GM19025 (cell line): ENCODE data around the gene SLC24A3.
"Not testable (repeated sequence)": the region's sequence is repeated elsewhere in the genome, so short reads cannot be mapped to it uniquely, and the experiment has no call there.

Experiments used
- ATAC-seq: cut with Tn5 transposase; IDR thresholded peaks from one replicate; pipeline ENCODE4 v1.9.1; 2021; ENCODE audit warnings: mild to moderate bottlenecking, low read depth, moderate library complexity; ENCODE audit not compliant: unreplicated experiment

The SLC24A3 gene

DNA sequence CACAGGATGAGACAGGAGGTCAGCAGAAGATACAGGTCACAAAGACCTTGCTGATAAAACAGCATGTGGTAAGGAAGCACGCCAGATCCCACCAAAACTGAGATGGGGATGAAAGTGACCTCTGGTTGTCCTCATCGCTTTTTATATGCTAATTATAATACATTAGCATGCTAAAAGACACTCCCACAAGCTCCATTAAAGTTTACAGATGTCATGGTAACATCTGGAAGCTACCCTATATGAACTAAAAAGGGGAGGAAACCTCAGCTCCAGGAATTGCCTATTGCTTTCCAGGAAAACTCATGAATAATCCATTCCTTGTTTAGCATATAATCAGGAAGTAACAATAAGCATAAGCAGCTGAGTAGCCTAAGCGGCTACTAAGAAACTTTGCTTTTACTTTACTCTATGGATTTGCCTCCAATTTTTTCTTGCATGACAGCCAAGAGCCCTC lies 537.2 kb downstream of the SLC24A3 start:
- ATAC-seq = no peak

DNA sequence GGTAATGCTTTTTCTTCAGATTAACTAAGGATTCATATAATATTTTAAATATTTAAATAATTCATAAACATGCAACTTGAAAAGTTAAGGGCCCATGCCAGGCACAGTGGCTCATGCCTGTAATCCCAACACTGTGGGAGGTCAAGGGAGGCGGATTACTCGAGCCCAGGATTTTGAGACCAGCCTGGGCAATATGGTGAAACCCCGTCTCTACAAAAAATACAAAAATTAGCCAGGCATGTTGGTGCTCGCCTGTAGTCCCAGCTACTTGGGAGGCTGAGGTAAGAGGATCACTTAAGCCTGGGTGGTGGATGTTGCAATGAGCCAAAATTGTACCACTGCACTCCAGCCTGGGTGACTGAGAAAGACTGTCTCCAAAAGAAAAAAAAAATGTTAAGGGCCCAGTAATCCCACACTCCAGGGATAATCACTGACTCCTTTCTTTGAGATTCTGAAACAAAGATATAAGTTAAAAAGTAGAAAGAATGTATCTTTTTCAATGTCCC lies 537.7 kb downstream of the SLC24A3 start:
- no peak for ATAC-seq

- ATAC-seq = no peak
Observed at GRCh38 chr20:19750907-19751636, 538.6 kb downstream of the SLC24A3 start.

DNA sequence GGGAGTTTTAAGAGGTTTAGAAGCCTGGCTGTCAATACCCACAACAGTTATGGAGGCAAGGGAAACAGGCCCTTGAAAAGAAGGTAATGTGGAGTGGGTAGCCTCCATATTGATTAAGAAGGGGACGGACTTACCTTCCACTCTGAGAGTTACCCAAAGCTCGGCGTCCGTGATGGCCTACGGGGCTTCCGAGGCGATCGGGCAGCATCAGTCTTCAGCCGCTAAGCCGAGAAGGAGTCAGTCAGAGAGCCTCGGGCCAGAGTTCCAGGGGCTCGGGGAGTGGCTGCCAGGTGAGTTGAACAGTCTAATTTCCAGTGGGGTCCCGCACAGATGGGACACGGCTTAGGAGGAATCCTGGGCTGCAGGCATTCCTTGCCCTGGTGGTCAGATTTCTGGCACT lies 541.8 kb downstream of the SLC24A3 start:
- not testable (repeated sequence) for ATAC-seq

DNA sequence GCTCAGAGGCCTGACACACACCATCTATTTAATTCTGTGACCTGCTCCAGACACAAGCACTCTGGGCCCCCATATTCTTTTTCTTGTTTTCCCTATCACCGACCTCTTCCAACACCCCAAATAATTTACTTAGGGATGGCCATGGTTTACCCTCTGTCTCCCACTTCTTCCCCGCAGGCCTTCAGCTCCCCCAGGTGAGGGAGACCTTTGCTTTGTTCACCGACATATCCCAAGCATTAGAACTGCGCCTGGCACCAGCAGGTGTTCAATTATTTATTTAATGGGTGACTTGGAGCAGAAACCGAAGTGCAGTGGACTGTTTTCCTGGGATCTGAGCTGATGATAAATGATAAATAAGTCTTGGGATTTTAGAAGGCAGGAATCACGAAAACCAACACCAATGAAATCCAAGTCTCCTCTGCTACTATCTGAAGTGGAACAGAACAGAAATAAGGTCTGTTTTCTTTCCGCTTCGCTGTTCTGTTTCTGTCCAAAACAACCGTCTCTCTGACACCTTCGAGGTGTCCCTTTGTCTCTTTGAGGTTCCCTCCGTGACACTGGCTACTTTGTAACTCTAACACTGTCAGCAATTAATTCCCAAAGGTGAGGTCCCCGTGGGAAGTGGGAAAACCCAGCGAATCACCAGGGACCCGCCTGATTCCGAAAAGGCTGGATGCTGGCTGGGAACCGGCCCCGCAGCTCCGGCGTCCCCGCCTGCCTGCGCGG lies 544.5 kb downstream of the SLC24A3 start:
- no peak for ATAC-seq

DNA sequence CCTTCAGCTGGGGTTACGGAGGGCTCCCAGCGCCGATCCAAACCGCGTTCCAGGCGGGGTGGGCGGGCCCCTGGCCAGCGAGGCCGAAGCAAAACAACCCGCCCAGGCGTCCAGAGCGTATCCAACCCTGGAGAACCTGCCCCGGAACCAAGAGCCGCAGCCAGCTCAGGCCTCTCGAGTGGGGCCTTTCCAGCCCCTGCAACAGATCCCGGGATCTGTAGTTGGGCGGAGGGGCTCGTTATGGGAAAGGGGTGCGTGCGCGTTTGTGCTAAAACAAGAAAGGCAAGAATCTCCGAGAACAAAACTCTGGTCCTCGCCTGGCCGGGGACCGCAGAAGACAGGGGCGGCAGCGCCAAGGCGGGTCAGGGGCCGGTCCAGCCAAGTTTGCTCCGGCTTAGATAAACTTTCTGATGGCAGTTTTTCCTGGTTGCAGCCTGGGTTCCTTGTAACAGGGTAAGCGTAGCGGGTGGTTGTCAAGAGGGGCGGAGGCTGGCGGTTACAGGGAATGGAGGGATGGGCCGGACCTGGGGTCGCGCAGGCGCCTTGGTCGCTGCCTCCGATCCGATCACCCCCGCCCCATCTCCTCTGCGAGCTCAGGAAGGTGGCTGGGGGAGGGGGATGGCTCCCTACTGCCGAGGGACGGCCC lies 545.2 kb downstream of the SLC24A3 start:
- no peak for ATAC-seq

DNA sequence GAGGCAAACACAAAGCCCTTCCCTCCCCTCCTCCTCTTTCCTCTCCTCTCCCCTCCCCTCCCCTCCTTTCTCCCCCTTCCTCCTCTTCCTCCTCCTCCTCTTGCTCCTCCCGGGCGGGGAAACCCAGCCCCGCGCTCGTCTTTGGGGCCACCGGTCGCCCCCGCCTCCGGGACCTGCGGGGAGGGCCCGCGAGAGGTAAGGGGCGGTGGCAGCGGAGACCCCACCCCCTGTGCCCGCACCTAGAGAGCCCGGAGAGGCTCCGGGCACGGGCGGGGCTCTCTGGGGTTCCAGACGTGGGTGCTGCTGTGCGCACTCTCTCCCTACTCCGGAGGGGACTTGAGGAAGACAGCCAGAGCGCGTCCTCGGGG lies 545.7 kb downstream of the SLC24A3 start, which contains the start of gene RIN2:
TSS of gene RIN2 (plus strand) at position 126 of the 368 bp plus-strand sequence. CDS start 131,344 bp downstream, outside the sequence.
- ATAC-seq = no peak

- no peak for ATAC-seq
Observed at GRCh38 chr20:19758501-19759331, 546.3 kb downstream of the SLC24A3 start.

DNA sequence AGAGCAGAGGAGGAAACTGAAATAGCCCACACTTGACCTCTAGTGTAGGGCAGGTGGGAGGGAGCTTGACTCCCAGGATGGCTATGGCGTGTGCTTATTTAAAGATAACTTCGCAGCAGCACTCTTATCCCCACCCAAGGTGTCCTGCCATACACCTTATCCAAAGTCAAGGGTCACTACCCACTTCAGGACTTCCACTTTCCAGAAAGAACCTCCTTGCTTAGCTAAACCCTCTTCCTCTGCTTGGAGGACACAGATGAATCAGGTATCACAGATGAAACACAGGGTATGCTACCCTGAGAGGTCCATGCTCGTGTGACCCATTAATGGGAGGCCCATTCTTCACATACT lies 547.9 kb downstream of the SLC24A3 start:
- no peak for ATAC-seq

DNA sequence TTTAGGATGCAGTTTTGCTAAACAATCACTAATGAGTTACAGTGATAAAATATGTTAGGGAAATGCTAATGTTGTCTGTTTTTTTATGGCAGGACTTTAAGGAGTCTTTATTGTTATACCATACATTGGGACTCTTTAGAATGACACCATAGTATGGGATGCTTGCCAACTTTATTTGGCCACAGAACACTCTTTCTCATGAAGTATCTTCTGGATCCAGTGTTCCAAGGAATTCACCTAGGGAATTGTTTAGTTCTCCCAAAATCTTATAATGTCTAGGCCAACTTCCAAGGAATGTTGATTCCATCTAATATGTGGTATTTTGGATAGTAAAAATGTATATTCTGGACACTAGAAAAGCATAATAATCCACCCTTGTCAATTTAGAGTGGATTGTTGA lies 548.9 kb downstream of the SLC24A3 start:
- no peak for ATAC-seq

GRCh38 chr20:19761841-19762240 lies 549.4 kb downstream of the SLC24A3 start:
- no peak for ATAC-seq

DNA sequence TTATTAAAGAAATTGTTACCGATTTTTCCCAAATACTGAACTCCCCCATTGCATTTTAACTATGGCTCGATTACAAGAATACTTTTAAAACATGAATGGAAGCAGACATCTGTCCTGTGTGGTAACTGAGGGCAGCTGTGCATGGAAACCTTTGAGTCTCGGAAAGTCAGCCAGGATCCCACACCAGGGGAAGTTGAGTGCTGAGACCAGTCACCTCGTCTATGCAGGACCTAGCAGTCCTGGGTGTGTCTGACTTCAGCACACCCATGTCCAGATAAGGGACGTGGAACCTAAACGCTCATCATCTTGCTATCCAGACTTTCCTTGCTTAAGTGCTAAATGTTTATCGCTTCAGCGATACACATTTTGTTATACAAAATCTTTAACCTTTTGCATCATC lies 551.8 kb downstream of the SLC24A3 start:
- ATAC-seq = no peak

DNA sequence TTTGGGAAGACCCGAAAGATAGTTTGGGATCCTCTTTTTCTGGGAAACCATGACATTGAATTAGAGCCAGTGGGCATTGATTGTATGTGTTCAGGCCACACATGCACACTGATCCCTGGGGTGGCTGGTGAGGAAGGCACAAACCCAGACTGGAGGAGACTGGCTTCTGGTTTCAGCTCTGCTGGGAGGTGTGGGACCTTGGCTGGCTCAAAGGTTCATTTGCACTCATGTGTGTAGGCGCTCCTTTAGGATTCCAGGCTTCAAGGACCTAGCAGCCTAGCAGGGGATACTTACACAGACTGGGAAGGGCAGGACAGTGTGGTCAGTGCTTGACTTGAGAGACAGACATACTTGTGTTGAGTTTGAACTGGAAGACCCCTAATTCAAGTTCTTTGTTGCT lies 552.8 kb downstream of the SLC24A3 start:
- ATAC-seq = no peak

DNA sequence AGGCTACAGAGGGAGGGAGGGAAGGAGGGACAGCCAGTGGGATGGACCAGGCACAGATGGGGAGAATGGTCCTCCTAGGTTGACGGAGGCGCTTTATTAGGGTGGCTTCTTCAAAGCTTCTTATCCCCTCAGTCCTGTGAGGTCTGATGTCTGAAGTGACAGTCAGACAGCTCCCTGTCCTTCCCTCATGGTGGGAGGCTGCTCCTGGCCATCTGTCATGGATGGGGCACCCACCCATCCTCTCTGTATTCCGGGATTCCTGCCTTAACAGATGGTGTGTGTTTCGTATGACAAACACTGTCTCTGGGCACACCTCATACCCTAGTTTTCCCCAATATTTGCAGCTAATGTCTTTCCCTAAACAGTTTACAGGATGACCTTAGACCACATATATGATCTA lies 553.5 kb downstream of the SLC24A3 start:
- ATAC-seq = no peak

DNA sequence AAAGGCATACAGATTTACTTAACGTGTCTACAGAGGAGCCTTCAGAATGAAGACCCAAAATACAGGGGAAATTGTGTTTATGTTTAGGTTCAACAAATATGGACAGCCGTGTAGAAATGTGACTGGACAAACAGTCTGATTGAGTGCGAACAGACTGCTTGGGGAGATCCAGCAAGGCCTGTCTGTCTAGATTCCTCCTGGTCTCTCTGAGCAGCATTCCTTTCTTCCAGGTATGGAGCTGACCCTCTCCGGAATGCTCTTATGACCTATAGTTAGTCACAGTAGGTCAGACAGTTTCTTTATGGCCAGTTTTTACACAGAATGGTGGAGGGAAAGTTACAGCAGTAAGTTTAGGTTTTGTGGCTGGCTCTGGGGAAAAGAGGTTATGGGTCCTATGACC lies 554.6 kb downstream of the SLC24A3 start:
- no peak for ATAC-seq

- ATAC-seq = no peak
Observed at GRCh38 chr20:19768325-19768842, 555.9 kb downstream of the SLC24A3 start.

DNA sequence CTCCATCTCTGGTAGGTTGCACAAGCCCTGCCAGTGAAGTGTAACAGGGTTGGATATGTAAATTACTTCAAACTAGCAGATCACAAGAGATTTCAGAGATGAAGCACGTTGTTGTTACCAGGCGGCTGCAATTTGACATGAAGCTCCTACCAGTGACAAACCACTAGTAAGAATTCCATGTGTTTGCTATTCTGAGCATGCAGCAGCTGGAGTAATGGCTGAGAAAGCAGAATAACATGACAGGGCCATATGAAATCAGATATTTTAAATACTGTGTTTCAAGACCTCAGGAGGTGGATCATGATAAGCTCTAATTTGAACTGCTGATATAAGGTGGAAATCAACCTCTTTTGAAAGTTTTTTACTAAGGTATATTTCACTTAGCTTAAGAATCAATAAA lies 557.1 kb downstream of the SLC24A3 start:
- no peak for ATAC-seq

DNA sequence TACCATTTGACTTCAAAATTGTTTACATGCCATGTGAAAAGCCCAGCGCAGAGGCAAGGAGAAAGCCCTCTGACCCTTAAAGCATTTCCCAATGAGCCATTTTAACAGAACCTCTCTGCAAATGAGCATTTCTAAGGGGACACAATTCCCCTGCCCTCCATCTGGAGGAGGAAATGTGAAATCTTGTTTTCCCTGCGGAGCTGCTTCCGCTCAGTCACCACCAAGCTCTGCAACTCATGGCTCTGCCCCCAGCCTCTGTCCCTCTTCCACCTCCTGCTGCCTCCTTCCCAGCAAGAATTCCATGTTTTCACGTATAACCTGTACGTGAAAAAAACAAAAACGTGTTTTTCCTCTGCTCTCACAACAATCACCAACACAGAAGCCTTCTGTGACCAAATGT lies 557.9 kb downstream of the SLC24A3 start:
- no peak for ATAC-seq

- ATAC-seq = no peak
Observed at GRCh38 chr20:19771031-19771430, 558.6 kb downstream of the SLC24A3 start.
